HUDEP-2 (cell line): Measurements from ENCODE around the gene ABCC6.
"Not testable (repeated sequence)": the region's sequence is repeated elsewhere in the genome, so short reads cannot be mapped to it uniquely, and the experiment has no call there.

Source experiments
- DNase-seq, 76 experiments: peaks; one replicate each; lab custom pipeline; 2025; ENCODE audit not compliant: unreplicated experiment in 76 of 76; lab: John Stamatoyannopoulos, UW

Gene ABCC6

GRCh38 chr16:16232692-16233061, 9.4 kb upstream of the ABCC6 start:
- not testable (repeated sequence) for DNase-seq

DNA sequence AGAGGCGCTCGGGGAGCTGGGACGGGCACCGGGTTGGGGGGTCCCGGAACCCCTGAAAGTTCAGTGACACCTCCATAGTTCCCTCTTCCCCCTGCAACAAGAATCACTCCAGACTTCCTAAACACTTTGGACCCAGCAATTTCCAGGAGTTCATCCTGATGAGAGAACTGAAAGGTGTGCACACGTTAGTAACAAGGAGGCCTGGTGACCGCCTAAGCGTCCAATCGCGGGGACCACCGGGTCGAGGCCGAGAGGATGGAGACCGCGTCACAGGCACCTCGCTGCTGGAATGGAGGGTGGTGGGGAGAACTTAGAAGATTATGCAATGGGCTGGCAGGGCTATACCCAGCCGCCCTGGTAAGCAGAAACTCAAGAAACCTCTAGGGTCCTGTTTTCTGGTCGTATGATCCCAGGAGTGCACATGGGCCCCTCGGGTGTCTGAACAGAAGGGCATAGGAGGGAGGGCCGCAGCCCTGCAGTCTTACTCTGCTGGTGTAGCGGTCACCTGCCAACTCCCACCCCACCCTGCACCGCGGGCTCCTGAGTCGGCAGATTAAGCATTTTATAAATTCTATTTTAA, 458 bp upstream of the ABCC6 start:
- not testable (repeated sequence) for DNase-seq

DNA sequence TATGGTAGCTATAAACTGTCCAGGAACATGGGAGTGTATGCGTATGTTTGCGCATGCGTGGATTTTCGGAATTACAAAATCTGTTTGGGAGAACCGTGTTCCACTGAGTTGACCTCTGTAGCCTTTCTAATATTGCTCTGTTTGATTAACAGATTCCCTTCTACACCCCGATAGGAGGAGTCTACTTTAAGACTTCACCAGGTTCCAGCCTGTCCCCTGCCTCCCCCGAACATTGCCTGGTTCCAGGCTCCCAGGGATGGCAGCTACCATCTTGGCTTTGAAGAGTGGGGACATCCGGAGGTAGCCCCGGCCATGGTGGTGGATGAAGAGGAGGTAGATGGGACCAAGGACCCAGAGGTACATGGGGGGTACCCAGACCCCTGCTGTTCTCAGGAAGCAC, 1.9 kb downstream of the ABCC6 start:
- DNase-seq, result not testable (repeated sequence)

DNA sequence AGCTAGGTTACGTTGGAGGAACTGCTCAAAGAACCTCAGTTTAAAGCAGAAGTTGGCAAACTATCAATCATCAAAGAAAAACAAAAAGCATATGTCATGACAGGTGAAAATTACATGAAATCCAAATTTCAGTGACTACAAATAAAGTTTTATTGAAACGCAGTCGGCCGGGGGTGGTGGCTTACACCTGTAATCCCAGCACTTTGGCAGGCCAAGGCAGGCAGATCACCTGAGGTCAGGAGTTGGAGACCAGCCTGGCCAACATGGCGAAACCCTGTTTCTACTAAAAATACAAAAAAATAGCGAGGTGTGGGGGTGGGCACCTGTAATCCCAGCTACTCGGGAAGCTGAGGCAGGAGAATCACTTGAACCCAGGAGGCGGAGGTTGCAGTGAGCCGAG, 2.8 kb downstream of the ABCC6 start:
- not testable (repeated sequence) for DNase-seq

DNA sequence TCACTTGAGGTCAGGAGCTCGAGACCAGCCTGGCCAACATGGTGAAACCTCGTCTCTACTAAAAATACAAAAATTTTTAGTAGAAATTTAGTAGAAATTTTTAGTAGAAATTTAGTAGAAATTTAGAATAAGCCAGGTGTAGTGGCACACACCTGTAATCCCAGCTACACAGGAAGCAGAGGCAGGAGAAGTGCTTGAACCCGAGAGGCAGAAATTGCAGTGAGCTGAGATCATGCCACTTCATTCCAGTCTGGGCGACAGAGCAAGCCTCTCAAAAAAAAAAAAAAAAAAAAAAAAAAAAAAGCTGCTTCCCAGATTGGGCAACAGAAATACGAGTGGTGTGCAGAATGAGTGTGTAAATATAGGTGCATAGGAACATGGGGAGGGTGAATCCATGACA, 4.5 kb downstream of the ABCC6 start:
- not testable (repeated sequence) for DNase-seq

GRCh38 chr16:16218349-16218748, 4.9 kb downstream of the ABCC6 start:
- DNase-seq, result not testable (repeated sequence)

- DNase-seq, result not testable (repeated sequence)
Observed at GRCh38 chr16:16213863-16214293, 9.4 kb downstream of the ABCC6 start.

GRCh38 chr16:16211404-16211803, 11.9 kb downstream of the ABCC6 start:
- DNase-seq, result not testable (repeated sequence)

DNA sequence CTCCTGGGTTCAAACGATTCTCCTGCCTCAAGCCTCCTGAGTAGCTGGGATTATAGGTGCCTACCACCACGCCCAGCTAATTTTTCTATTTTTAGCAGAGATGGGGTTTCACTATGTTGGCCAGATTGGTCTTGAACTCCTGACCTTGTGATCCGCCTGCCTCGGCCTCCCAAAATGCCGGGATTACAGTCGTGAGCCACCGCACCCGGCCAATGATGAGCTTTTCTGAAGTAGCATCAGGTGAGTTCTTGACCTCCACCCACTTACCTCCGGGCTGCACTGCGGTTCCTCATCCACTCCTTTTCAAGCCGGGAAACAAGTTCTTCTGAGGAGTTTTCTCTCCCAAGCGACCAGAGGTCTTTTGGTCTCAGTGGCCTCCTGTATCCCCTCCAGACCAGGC, 14.8 kb downstream of the ABCC6 start:
- DNase-seq, result not testable (repeated sequence)

- not testable (repeated sequence) for DNase-seq
Observed at GRCh38 chr16:16207787-16208334, 15.4 kb downstream of the ABCC6 start.

- not testable (repeated sequence) for DNase-seq
Observed at GRCh38 chr16:16207097-16207786, 16.1 kb downstream of the ABCC6 start.

DNA sequence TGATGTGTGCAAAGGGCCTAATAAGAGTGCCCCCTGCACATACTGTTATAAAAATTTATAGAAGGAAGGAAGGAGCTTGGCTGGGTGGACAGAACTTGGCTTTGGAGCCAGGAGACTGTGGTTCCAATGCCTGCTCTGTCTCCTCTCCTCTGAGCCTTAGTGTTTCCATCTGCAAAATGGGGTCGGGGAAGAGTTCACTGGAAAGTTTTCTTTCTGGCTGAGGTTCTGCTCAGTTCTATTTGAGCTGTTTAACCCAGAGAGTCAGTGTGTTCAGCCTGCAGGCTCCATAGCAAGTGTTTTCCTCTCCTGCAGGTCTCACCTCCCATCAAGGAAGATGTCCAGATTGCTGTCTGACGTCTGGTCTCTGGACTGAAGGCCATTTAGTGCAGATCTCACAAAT, 17.4 kb downstream of the ABCC6 start:
- DNase-seq, result not testable (repeated sequence)

DNA sequence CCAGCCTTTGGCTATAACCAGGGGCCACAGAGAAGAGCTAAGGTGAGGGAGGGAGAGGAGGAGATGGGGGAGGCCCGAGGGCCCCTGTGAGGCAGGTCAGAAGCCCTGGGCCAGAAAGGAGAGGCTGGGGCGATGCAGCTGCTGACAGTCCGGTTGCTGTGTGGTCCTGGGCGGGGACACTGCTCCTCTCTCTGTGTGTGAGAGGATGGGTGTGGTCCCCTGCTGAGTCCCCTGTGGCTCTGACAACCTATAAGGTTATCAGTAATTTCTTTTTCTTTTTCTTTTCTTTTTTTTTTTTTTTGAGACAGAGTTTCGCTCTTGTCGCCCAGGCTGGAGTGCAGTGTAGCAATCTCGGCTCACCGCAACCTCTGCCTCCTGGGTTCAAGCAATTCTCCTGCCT, 18.7 kb downstream of the ABCC6 start:
- peak in 1 of 76 experiments; percentile 10 for DNase-seq

DNA sequence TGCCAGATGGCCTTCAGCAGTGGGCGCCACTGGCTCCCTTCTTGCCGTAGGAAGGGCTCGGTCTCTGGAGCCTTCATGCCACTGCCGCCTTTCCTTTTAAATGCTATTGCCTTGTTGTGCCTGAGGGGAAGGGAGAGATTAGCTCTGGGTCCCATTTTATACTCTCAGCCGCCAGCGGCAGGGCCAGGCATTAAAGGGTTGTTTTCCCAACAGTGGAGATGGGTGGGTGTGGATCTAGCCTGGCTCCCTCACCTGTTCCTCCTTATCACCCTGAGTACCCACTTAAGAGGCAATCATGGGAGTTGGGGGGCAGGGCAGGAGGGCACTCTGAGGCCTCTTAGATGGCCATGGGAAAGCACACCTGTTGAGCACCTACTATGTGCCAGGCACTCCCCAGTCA, 19.8 kb downstream of the ABCC6 start:
- not testable (repeated sequence) for DNase-seq

GRCh38 chr16:16202400-16203143, 20.7 kb downstream of the ABCC6 start:
- DNase-seq, result peak in 65 of 76 experiments; percentile 14 to 80 (median 48)

- DNase-seq, result not testable (repeated sequence)
Observed at GRCh38 chr16:16201880-16202279, 21.4 kb downstream of the ABCC6 start.

DNA sequence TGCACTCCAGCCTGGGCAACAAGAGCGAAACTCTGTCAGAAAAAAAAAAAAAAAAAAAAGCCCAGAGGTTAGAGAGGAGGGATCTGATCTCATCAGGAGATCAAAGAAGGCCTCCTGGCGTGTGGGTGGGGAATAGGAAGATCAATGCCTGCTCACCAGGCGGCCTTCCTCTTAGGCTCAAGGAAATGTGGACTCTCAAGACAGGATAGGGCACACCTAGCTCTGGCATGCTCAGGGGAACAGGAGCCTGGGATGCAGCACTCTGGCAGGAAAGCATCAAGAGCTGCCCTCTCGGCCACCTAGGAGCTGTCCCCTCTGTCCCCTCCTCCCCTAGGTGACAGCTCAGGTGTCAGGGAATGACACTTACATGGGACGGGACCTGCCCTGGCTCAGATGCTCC, 22.9 kb downstream of the ABCC6 start:
- not testable (repeated sequence) for DNase-seq

- not testable (repeated sequence) for DNase-seq
Observed at GRCh38 chr16:16199428-16199827, 23.9 kb downstream of the ABCC6 start.

DNA sequence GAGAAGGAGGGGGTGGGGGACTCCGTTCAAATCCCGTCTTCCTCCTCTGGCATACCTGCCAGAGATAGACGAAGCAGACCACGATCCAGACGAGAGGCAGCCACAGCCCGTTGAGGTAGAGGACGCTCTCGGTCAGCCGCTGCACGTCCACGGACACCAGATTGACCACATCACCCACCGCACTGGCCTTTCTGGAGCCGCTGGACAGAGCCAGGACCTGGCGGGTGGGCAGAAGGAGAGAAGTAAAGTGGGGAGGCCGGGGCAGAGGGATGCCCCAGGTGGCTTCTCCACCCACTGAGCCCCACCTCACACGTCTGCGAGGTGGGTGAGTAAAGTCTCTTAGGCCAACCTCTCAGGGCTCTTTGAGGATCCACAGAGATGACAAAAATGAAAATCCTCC, 25.3 kb downstream of the ABCC6 start:
- DNase-seq, result no peak

DNA sequence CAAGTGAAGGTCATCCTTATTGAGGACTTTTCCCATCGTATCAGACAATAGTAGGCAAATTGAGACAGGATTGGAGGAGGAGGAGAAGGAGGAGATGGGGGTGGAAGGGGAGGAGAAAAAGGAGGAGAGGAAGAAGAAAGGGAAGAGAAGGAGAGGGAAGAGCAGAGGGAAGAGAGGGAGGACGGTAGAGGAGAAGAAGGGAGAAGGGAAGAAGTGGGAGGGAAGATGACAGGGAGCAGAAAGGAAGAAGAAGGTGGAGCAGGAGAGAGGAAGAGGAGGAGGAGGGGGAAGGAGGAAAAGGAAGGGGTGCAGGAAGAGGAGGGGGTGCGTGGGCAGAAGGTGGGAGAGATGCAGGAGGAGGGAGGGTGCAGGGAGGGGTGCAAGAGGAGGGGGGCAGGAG, 26.0 kb downstream of the ABCC6 start:
- no peak for DNase-seq

DNA sequence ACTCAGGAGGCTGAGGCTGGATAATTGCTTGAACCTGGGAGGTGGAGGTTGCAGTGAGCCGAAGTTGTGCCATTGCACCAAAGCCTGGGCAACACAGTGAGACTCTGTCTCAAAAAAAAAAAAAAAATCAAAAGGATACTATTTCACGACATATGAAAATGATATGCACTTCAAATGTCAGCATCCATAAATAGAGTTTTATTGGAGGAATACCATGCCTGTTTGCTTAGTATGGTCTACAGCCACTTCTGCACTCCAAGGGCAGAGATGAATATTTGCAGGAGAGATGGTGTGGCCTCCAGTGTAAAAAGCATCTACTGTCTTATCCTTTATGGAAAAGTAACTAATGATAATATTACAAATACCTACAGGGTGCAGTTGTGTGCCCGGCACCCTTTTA, 27.2 kb downstream of the ABCC6 start:
- no peak for DNase-seq
